Psoas muscle (tissue), 8 donors: Measurements from ENCODE around the gene ZNF521. TPM values are rescaled to one million over a fixed set of nuclear protein-coding genes. Genes with fewer than 3 reads are reported as not detected.

Source experiments
- ATAC-seq, 4 donors: fragments of 200-7000 bp; cut with Tn5 transposase; one replicate each; pipeline ENCODE4 v1.9.1; 2020; ENCODE audit warnings: moderate library complexity in 3 of 4, mild to moderate bottlenecking in 2 of 4
- DNase-seq, 2 donors: peaks; one replicate each; pipeline ENCODE4 v3.0.0-alpha.2; 2020
- H3K27ac ChIP-seq: fragments of 200-600 bp; one replicate; pipeline ENCODE4 v1.8.0; 2022
- H3K27me3 ChIP-seq, 3 donors: fragments of 200-600 bp in 1 of 3; one replicate each; pipeline versions ENCODE4 v1.6.1 to v1.8.0; 2013 to 2022; ENCODE audit warnings: low read length in 2 of 3, mild to moderate bottlenecking in 2 of 3, moderate library complexity in 1 of 3; ENCODE audit not compliant: insufficient read depth in 3 of 3
- H3K36me3 ChIP-seq, 2 donors: fragments of 200-600 bp in 1 of 2; one replicate each; pipeline versions ENCODE4 v1.6.1 to v1.8.0; 2013 to 2022; ENCODE audit warnings: low read depth in 1 of 2, mild to moderate bottlenecking in 1 of 2, moderate library complexity in 1 of 2; ENCODE audit not compliant: insufficient read depth in 1 of 2
- H3K4me1 ChIP-seq: fragments of 200-600 bp; one replicate; pipeline ENCODE4 v1.8.0; 2022
- H3K4me3 ChIP-seq: fragments of 200-600 bp; one replicate; pipeline ENCODE4 v1.8.0; 2022; ENCODE audit warnings: mild to moderate bottlenecking
- H3K9me3 ChIP-seq: fragments of 200-600 bp; one replicate; pipeline ENCODE4 v1.8.0; 2022
- WGBS, 3 donors: extraction: QIAGEN DNeasy Blood & Tissue Kit; methylation state at CpG; one replicate each; pipeline versions ENCODE4 v1.1.6 to v1.1.7; 2013; 5-methylcytosine and 5-hydroxymethylcytosine counted together
- intact Hi-C, 2 donors: fragments of 100-400 bp; cut with DNase I; formaldehyde crosslinking; loops; one replicate each; pipeline versions ENCODE4 v1.11.0 to v1.14.2; 2022
- polyA plus RNA-seq, 3 donors: library from polyadenylated mRNA; stranded (reverse); fragments of 200-250 nt; gene quantifications; one replicate each; pipeline ENCODE4 v1.2.3, GENCODE V29; 2013
- total RNA-seq, 4 donors: library from RNA; stranded (reverse); fragmentation: NEBNext Ultra II Directional in 2 of 4; extraction: Animal tissue kit (Norgen Biotek cat#: 25700) in 2 of 4; gene quantifications; one replicate each; pipeline versions ENCODE4 v1.2.1 to v1.2.4, GENCODE V29; 2021 to 2023
- TF ChIP-seq, protein P1 (sequence below): fragments of 200-600 bp; IDR thresholded peaks from one replicate; pipeline ENCODE4 v1.8.0; 2022; ENCODE audit warnings: antibody characterized with exemption
- donor health status: healthy with polysubstance abuse.
- donor health status: DM: no; HTN: no; CAD: no; lungs with moderate emphysema.
- donor health status: Bipolar disorder and iron deficiency.
- donor health status: healthy.
- donor health status: DM: yes; HTN: yes; CAD: no.
- donor health status: DM: no; HTN: no; CAD: no.
- donor health status: DM: no; HTN: no; CAD: no.
- donor health status: DM: yes; HTN: yes; CAD: no.

The ZNF521 gene
- total and polyA plus RNA-seq, 7 donors = 1.8 to 13.2 (median 4.2) TPM

GRCh38 chr18:25019086-25019860 is 332.7 kb downstream of the ZNF521 start:
- intact Hi-C loops = loop anchor here in 1 of 2 donors (10.0 kb wide), 2 partner anchors 86 to 336 kb away; partner anchors contain the start of gene ZNF521
- no peak overlapping the region for H3K27ac ChIP-seq
- H3K9me3 ChIP-seq = no peaks in the 10 kb centered on the region
- ATAC-seq = no peak
- no peaks in the 10 kb centered on the region for H3K36me3 ChIP-seq
- no peak overlapping the region for H3K4me3 ChIP-seq
- no peak for DNase-seq
- no peaks in the 10 kb centered on the region for H3K27me3 ChIP-seq
- 71 to 78% (median 74%) methylated on average over 8 of the region's 8 CpGs for WGBS, 3 donors
- no peaks in the 10 kb centered on the region for H3K4me1 ChIP-seq
- TF ChIP-seq, protein P1, sequence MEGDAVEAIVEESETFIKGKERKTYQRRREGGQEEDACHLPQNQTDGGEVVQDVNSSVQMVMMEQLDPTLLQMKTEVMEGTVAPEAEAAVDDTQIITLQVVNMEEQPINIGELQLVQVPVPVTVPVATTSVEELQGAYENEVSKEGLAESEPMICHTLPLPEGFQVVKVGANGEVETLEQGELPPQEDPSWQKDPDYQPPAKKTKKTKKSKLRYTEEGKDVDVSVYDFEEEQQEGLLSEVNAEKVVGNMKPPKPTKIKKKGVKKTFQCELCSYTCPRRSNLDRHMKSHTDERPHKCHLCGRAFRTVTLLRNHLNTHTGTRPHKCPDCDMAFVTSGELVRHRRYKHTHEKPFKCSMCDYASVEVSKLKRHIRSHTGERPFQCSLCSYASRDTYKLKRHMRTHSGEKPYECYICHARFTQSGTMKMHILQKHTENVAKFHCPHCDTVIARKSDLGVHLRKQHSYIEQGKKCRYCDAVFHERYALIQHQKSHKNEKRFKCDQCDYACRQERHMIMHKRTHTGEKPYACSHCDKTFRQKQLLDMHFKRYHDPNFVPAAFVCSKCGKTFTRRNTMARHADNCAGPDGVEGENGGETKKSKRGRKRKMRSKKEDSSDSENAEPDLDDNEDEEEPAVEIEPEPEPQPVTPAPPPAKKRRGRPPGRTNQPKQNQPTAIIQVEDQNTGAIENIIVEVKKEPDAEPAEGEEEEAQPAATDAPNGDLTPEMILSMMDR = no peak

- H3K36me3 ChIP-seq = no peaks in the 10 kb centered on the region
- ATAC-seq = no peak
- no peak for DNase-seq
- H3K4me1 ChIP-seq = peaks cover 3% of the 10 kb centered on the region
- H3K4me3 ChIP-seq = no peak overlapping the region
- H3K9me3 ChIP-seq = no peaks in the 10 kb centered on the region
- H3K27ac ChIP-seq = no peak overlapping the region
- 97 to 99% (median 98%) methylated on average over 13 of the region's 13 CpGs for WGBS, 3 donors
- intact Hi-C loops = loop anchor here in 1 of 2 donors (10.0 kb wide), 2 partner anchors 88 to 338 kb away; partner anchors contain the start of gene ZNF521
- no peaks in the 10 kb centered on the region for H3K27me3 ChIP-seq
- TF ChIP-seq, protein P1 = no peak
Observed at GRCh38 chr18:25016666-25017065, 335.3 kb downstream of the ZNF521 start.

- intact Hi-C loops = loop anchor here in 1 of 2 donors (10.0 kb wide), 2 partner anchors 89 to 339 kb away; partner anchors contain the start of gene ZNF521
- DNase-seq = no peak
- Histone ChIP-seq H3K4me3 (no peak overlapping the region), H3K27me3 (no peaks in the 10 kb centered on the region), H3K36me3 (no peaks in the 10 kb centered on the region), H3K9me3 (no peaks in the 10 kb centered on the region), H3K27ac (no peak overlapping the region), H3K4me1 (peaks cover 6% of the 10 kb centered on the region)
- WGBS, 3 donors = 96 to 97% (median 97%) methylated on average over 17 of the region's 17 CpGs
- ATAC-seq = no peak
- TF ChIP-seq, protein P1 = no peak
Observed at GRCh38 chr18:25016181-25016580, 335.8 kb downstream of the ZNF521 start.
